HG02678 (cell line): Measurements from ENCODE around the gene PLAU.
A peak's percentile ranks its signal among the peaks of the same experiment; 100 is the strongest.
"Not testable (repeated sequence)": the region's sequence is repeated elsewhere in the genome, so short reads cannot be mapped to it uniquely, and the experiment has no call there.

ENCODE experiments used
- ATAC-seq: cut with Tn5 transposase; IDR thresholded peaks from one replicate; pipeline ENCODE4 v1.9.1; 2021; ENCODE audit warnings: mild to moderate bottlenecking, moderate library complexity; ENCODE audit not compliant: unreplicated experiment

PLAU gene

GRCh38 chr10:73876566-73876965 is 34.4 kb upstream of the PLAU start:
- ATAC-seq: no peak

- no peak for ATAC-seq
Observed at GRCh38 chr10:73876971-73877370, 34.0 kb upstream of the PLAU start.

DNA sequence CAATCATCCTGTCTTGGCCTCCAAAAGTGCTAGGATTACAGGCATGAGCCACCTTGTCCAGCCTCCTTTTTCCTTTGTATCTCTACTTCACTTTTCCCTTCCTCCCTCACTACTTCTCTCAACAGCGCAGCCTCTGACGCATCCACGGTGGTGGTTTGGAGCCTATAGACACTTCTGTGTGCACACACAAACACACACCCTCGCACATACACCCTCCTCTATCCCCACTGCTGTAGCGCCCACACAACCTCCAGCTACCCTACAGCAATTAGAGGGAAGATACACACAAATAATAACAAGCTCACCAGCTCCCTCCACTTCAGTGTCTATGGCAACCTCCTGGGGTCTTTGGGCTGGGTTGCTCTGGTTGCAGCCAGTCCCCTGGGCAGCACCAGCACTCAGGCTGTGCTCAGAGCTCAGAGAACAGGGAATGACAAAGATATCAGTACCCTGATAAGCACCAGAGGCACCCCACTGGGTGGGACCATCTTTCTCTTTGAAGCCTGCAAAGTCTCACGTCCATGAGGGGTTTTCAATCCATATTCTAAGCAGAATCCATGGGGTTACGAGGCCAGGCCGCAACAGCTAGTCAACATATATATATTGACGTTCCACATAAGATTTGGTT is 33.3 kb upstream of the PLAU start:
- no peak for ATAC-seq

- ATAC-seq: no peak
Observed at GRCh38 chr10:73878365-73878764, 32.6 kb upstream of the PLAU start.

DNA sequence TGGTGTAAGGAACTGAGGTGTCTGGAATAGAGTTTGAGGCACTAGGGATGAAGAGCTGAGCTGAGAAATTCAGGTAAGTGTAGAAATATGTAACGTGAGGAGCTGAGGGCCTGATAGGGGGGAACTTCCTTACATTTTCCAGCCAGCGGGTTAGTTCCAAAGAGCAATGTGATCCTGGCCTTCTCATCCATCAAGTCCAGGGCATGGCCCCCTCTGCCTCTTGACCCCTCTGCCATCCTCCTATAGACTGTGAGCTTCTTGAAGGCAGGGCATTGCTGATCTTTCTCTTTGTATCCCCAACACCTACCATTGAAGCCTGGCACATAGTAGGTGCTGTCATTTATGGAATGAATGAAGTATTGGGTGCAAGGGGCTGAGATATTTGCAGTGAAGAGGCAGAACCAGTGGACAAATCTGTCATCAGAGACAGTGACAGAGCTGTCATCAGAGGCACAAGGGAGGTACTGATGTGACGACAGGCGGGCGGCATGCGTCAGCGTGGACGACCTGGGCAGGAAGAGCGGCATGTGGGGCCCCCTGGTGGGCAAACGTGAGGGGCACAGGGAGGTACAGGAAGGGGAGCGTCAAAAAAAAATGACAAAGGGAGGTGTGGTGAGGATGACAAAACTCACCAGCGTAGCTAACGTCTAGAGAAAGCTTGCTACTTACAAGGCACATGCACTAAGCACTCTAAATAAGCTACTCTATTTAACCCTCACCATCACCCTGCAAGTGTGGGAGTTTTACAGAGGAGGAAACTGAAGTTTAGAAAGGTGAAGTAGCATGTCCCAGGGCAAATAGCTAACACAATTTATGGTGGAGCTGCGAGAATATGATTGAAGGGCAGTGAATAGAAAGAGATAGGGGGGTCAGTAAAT is 31.4 kb upstream of the PLAU start:
- peak; percentile 85 for ATAC-seq

DNA sequence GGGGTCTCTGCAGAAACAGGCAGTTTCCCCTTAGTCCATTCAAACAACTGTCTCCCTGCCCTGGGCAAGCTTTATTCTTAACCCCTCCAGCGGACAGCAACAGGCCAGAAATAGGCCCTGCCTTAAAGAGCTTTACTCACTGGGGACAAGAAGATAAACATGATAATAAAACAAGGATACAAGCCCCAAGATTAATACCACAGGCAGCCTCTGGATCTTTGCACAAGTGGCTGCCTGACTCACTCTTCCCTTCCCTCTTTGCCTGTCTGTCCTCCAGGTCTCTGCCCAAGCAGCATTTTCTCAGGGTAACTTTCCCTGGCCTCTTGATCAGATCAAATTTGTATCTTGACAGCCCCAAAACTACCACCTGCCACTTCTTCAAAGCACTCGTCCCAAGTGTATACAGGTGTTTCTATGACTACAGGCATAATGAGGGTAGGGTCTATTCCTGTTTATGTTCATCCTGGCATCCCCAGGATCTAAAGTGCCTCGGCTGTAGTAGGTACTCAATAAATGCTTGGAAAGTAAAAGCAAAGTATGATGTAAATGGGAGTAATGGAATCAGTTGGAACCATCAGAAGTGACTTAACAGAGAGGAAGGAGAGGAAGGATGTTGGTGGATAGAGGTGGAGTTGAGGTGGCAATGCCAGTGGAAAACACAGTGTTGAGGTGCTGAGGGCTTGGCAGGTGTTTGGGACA is 29.6 kb upstream of the PLAU start:
- no peak for ATAC-seq

DNA sequence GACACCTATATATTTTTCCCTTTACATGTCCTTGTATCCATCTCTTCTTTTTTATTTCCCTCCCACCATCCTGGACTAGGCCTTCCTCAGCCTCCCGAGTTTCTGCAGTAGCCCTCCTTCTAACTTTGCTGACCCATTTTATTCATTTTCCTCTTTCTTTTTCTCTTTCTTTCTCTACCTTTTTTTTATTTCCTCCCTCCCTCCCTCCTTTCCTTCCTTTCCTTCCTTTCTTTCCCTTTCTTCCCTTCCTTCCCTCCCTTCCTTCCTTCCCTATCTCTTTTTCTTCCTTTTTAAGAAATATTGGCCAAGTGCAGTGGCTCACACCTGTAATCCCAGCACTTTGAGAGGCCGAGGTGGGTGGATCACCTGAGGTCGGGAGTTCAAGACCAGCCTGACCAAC is 26.9 kb upstream of the PLAU start:
- ATAC-seq: no peak

GRCh38 chr10:73886085-73886529 is 24.8 kb upstream of the PLAU start:
- peak; percentile 76 for ATAC-seq

DNA sequence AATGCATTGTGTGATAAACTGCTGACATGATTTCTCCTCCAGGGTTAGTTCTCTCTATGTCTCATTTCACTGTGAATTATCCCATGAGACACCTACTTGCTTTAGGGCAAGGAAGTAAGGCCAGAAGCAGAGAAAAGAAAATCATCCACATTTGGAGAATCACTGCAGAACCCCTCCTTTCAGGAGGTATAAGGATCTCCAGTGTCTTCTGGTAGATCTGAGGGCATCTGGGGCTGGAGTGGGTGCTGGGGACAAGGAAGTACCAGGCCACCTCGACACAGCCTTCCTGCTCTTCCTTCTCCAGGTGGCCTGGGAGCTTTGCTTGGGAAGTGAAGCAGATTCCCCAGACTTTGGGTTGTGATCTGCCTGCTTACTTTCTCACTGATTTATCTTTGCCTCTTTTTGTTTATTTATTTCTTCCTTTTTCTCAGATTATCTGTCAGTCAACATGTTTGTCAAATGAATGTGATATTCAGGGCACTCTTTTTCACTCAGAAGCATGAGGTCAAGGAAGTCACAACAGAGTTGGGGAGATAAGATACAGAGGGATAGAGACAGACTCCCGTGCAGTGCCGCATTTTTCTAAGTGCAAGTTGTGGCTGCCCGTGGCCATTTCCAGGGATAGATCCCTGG is 24.2 kb upstream of the PLAU start:
- no peak for ATAC-seq

DNA sequence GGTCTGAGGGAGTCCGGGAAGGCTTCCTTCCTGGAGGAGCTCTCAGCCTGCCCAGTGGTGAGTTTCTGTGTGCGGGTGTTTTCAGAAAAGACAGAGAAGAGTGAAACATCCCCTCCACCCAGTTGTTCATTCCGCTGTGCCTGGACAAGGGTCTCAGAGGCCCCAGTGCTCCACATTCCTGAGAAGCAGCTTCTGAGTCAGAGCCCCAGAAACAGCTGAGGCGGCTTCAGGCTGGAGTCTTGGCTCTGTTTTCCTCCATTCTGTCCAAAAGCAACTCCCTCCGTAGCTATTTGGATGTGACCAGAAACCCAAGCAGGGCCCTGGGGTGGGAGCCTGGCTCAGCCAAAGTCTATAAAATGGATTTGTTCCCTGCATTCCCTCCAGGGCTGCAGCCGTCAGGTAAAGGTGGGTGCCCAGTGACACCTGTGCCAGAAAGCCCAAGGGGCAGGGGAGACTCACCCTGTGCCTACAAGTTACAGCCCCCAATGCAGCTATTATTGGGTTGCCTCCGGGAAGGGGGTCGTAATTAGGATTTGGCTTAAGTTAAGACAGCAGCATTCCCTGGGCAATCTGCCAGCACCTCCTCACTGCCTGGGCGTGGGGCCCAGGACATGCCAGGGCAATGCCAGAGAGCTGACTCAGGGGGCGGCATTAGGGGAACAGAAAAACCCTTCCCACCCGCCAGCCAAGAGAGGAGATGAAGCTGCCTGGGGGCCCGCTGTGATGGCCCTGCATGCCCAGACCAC is 23.5 kb upstream of the PLAU start:
- no peak for ATAC-seq

GRCh38 chr10:73888514-73888913 is 22.4 kb upstream of the PLAU start:
- no peak for ATAC-seq

- no peak for ATAC-seq
Observed at GRCh38 chr10:73889014-73889413, 21.9 kb upstream of the PLAU start.

- not testable (repeated sequence) for ATAC-seq
Observed at GRCh38 chr10:73889416-73889815, 21.5 kb upstream of the PLAU start.

GRCh38 chr10:73890261-73890660 is 20.7 kb upstream of the PLAU start:
- no peak for ATAC-seq

GRCh38 chr10:73890830-73891229 is 20.1 kb upstream of the PLAU start:
- ATAC-seq: not testable (repeated sequence)

DNA sequence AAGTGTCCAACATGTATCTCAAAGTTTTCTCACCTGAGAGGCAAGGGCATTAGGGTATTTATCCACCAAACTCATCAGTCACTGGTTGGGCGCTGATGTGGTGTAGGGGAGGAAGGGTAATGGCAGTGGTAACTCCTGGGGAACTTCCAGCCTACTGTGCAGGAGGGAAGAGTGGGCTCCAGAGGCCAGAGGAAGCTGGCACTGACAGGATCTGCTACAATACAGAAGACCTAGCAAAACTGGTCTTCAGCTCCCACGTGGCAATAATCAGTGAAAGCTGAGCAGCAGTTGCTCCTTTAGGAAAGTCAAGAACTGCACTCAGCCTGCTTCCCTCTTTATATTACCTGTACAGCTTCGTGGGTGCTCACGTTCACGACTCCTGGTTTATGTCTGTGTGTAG is 19.4 kb upstream of the PLAU start:
- no peak for ATAC-seq

GRCh38 chr10:73892310-73893030 is 18.5 kb upstream of the PLAU start:
- no peak for ATAC-seq

DNA sequence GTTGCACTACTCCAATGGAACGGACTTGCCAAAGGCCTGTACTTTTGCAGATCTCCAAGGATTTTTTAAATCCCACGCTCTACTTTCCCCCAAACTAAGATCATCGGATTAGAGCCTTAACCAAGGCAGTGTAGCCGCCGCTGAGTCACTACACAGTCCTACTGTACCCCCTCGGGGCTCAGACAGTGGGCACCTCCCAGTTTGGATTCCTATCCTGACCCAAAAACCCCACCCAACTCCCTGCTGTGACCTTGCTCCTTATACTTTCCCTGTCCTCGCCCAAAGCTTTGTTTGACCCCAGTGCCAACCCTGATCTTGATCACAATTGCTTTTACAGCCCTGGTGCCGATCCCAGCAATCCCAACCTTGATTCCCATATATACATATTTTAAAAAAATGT is 17.5 kb upstream of the PLAU start:
- no peak for ATAC-seq

DNA sequence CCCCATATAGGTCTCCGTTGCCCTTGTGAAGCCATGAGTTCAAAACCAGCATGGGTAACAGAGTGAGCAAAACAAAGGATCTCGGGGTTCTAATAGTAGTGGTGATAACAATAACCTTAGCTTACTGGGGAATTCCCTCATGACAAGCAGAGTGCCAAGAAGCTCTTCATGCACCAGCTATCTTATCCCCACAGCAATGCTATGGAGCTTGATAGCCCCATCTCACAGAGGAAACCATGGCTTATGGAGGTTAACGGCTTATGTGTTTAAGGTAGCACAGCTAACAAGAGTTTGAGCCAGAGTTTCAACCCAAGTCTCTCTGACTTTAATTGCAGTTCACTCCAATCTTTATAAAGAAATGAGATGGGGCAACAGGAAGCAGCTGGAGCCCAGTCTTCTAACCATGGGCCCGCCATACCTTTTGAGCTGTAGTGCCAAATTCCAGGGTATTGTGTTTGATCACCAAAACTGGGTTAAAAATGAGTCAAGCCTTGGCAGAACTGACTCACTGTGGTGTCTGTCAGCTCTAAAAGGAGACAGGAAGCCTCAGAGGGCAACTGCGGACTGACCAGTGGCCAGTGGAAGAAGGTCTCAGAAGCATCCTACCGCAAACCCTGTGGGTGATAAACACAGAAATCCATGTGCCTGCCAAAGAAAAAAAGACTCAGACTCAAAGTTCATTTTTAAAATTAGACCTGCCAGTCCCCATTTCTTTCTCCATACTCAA is 16.5 kb upstream of the PLAU start:
- no peak for ATAC-seq
